BJ (cell line): ENCODE measurements around the gene RIPOR2. TPM values are rescaled to one million over a fixed set of nuclear protein-coding genes. Genes with fewer than 3 reads are reported as not detected.
A peak's percentile ranks its signal among the peaks of the same experiment; 100 is the strongest.
"Not testable (repeated sequence)": the region's sequence is repeated elsewhere in the genome, so short reads cannot be mapped to it uniquely, and the experiment has no call there.

Source experiments
- CTCF ChIA-PET: fragments of 350-600 bp; formaldehyde crosslinking; extraction: SDS; loops from one replicate; lab custom pipeline; 2021; ENCODE audit warnings: antibody characterized with exemption, inconsistent platforms; lab: Yijun Ruan, JAX
- POLR2A ChIA-PET: fragments of 300-600 bp; sonication (Branson Sonifier 250); formaldehyde crosslinking; extraction: SDS; loops from one replicate; lab custom pipeline; 2021; ENCODE audit warnings: antibody characterized with exemption; lab: Charles Lee
- DNase-seq: peaks from one replicate; pipeline ENCODE4 v3.0.0-alpha.2; 2011; ENCODE audit warnings: low read depth
- H3K27me3 ChIP-seq: 2 replicates; pipeline ENCODE4 v1.6.0; 2011; ENCODE audit warnings: low read length; ENCODE audit not compliant: control insufficient read depth, insufficient read depth
- H3K36me3 ChIP-seq: 2 replicates; pipeline ENCODE4 v1.5.1; 2011; ENCODE audit warnings: low read length; ENCODE audit not compliant: control insufficient read depth, insufficient read depth
- H3K4me3 ChIP-seq: 2 replicates; pipeline ENCODE4 v1.5.1; 2011; ENCODE audit warnings: low read depth, mild to moderate bottlenecking, control low read depth, low read length
- CTCF ChIP-seq: IDR thresholded peaks from 2 replicates; pipeline ENCODE4 v1.5.1; 2011; ENCODE audit warnings: low read depth, mild to moderate bottlenecking, control low read depth, inconsistent platforms, low read length, moderate library complexity; ENCODE audit not compliant: insufficient read depth
- polyA plus RNA-seq: library from polyadenylated mRNA; depleted of rRNA; stranded (reverse); fragments of >200 nt; gene quantifications from 2 replicates; pipeline ENCODE4 v1.2.3, GENCODE V29; 2011

Gene RIPOR2
- polyA plus RNA-seq, 1 experiment = 52.6 TPM

GRCh38 chr6:24882835-24883555 lies 52.8 kb downstream of the RIPOR2 start:
- DNase-seq = no peak
- Histone ChIP-seq H3K4me3 (no peak overlapping the region), H3K27me3 (no peaks in the 10 kb centered on the region), H3K36me3 (no peaks in the 10 kb centered on the region)
- ChIA-PET POLR2A (interaction anchor here (0.5 kb wide), 1 partner anchor 704 kb away, joined by 4 read pairs; no protein-coding TSS in a partner anchor), CTCF (interaction anchor here (0.6 to 3.0 kb wide), 11 partner anchors 9 to 487 kb away, joined by 3 to 15 read pairs (median 3); no protein-coding TSS in a partner anchor)
- TF ChIP-seq CTCF = no peak; the same call in 1 of the 2 replicates

- no peak for DNase-seq
Measured at GRCh38 chr6:24882295-24882694, 53.5 kb downstream of the RIPOR2 start.

GRCh38 chr6:24881376-24881775 lies 54.4 kb downstream of the RIPOR2 start:
- no peak overlapping the region for H3K4me3 ChIP-seq
- H3K27me3 ChIP-seq = no peaks in the 10 kb centered on the region
- ChIA-PET POLR2A (interaction anchor here (1.5 kb wide), 1 partner anchor 30 kb away, joined by 3 read pairs; no protein-coding TSS in a partner anchor), CTCF (interaction anchor here (0.7 to 3.0 kb wide), 6 partner anchors 24 to 139 kb away, joined by 4 to 15 read pairs (median 9); no protein-coding TSS in a partner anchor)
- no peaks in the 10 kb centered on the region for H3K36me3 ChIP-seq
- no peak for TF ChIP-seq CTCF
- DNase-seq = no peak

More at GRCh38 chr6:24882295-24882694, 53.5 kb downstream of the RIPOR2 start:
- POLR2A ChIA-PET = interaction anchor here (0.5 to 1.5 kb wide), 2 partner anchors 29 to 705 kb away, joined by 3 to 4 read pairs; no protein-coding TSS in a partner anchor
- Histone ChIP-seq H3K4me3 (no peak overlapping the region), H3K27me3 (no peaks in the 10 kb centered on the region), H3K36me3 (no peaks in the 10 kb centered on the region)
- TF ChIP-seq CTCF = peak; percentile 27; the same call in 1 of the 2 replicates
- CTCF ChIA-PET = interaction anchor here (0.7 to 3.0 kb wide), 7 partner anchors 8 to 113 kb away, joined by 3 to 15 read pairs (median 5); no protein-coding TSS in a partner anchor

- no peak for DNase-seq
- H3K4me3 ChIP-seq = no peak overlapping the region
- H3K27me3 ChIP-seq = no peaks in the 10 kb centered on the region
- POLR2A ChIA-PET = interaction anchor here (0.7 to 1.0 kb wide), 2 partner anchors 18 to 121 kb away, joined by 3 to 9 read pairs; no protein-coding TSS in a partner anchor
- CTCF ChIA-PET = interaction anchor here (0.6 to 2.9 kb wide), 7 partner anchors 23 to 209 kb away, joined by 3 to 9 read pairs (median 4); no protein-coding TSS in a partner anchor
- no peaks in the 10 kb centered on the region for H3K36me3 ChIP-seq
- TF ChIP-seq CTCF = no peak
Measured at GRCh38 chr6:24880451-24880850, 55.3 kb downstream of the RIPOR2 start.

- TF ChIP-seq CTCF = no peak
- ChIA-PET POLR2A (interaction anchor here (1.0 kb wide), 1 partner anchor 19 kb away, joined by 9 read pairs; no protein-coding TSS in a partner anchor), CTCF (interaction anchor here (0.7 to 2.1 kb wide), 6 partner anchors 23 to 191 kb away, joined by 3 to 9 read pairs (median 4); no protein-coding TSS in a partner anchor)
- Histone ChIP-seq H3K27me3 (no peaks in the 10 kb centered on the region), H3K36me3 (peaks cover 5% of the 10 kb centered on the region; the same call in 1 of the 2 replicates), H3K4me3 (no peak overlapping the region)
- peak; percentile 89 for DNase-seq
Measured at GRCh38 chr6:24879351-24879750, 56.4 kb downstream of the RIPOR2 start.

- H3K27me3 ChIP-seq, CTCF ChIA-PET, POLR2A ChIA-PET, DNase-seq, H3K4me3 ChIP-seq: not testable (repeated sequence)
- H3K36me3 ChIP-seq = peaks cover 14% of the 10 kb centered on the region
Measured at GRCh38 chr6:24877747-24878146, 58.0 kb downstream of the RIPOR2 start.
